SU-DHL-6 (cell line): Measurements from ENCODE around the gene SGCA.

Experiments used
- H2AFZ ChIP-seq: fragments of 200-600 bp; sonication (generic); 2 replicates; pipeline ENCODE4 v1.6.1; 2014; ENCODE audit warnings: low read depth, mild to moderate bottlenecking, moderate library complexity, mixed read lengths, antibody characterized with exemption, low read length; ENCODE audit not compliant: severe bottlenecking
- H3F3A ChIP-seq: fragments of 200-600 bp; shearing (Covaris generic); 2 replicates; pipeline ENCODE4 v1.6.0; 2016; ENCODE audit warnings: antibody characterized with exemption, mild to moderate bottlenecking; ENCODE audit not compliant: insufficient read depth
- H3K27ac ChIP-seq: fragments of 200-600 bp; sonication (generic); 2 replicates; pipeline ENCODE4 v1.5.1; 2016; ENCODE audit warnings: low read depth, mild to moderate bottlenecking, low read length, moderate library complexity, mixed read lengths
- H3K27me3 ChIP-seq: fragments of 200-600 bp; sonication (generic), shearing (Covaris generic); 2 replicates; pipeline ENCODE4 v1.6.0; 2014; ENCODE audit warnings: mild to moderate bottlenecking, low read length
- H3K36me3 ChIP-seq: fragments of 200-600 bp; sonication (generic); 2 replicates; pipeline ENCODE4 v1.6.1; 2014; ENCODE audit warnings: mild to moderate bottlenecking, low read length, mixed read lengths
- H3K4me2 ChIP-seq: fragments of 300-600, 200-600 bp; shearing (Covaris generic), sonication (generic); 2 replicates; pipeline ENCODE4 v1.6.0; 2014; ENCODE audit warnings: low read length, low read depth, mild to moderate bottlenecking; ENCODE audit not compliant: poor library complexity, severe bottlenecking
- H3K4me3 ChIP-seq: fragments of 200-600 bp; sonication (generic); 2 replicates; pipeline ENCODE4 v1.5.1; 2014; ENCODE audit warnings: antibody characterized with exemption, low read length, mild to moderate bottlenecking, mixed read lengths; ENCODE audit not compliant: insufficient read depth, poor library complexity, severe bottlenecking
- H3K79me2 ChIP-seq: fragments of 200-600 bp; sonication (generic); 2 replicates; pipeline ENCODE4 v1.6.1; 2014; ENCODE audit warnings: mild to moderate bottlenecking, low read length, moderate library complexity; ENCODE audit not compliant: insufficient read depth
- H3K9ac ChIP-seq: fragments of 200-600 bp; sonication (generic); 2 replicates; pipeline ENCODE4 v1.7.0; 2014; ENCODE audit warnings: mild to moderate bottlenecking, low read length
- H3K9me2 ChIP-seq: fragments of 200-600 bp; sonication (generic); replicated peaks from 2 replicates; pipeline ENCODE4 v1.6.1; 2014; ENCODE audit warnings: low read length; ENCODE audit not compliant: insufficient read depth
- H3K9me3 ChIP-seq: fragments of 200-600 bp; sonication (generic); 2 replicates; pipeline ENCODE4 v1.6.1; 2014; ENCODE audit warnings: low read length, mixed read lengths; ENCODE audit not compliant: insufficient read depth
- H4K20me1 ChIP-seq: fragments of 200-600 bp; sonication (generic); 2 replicates; pipeline ENCODE4 v1.6.1; 2014; ENCODE audit warnings: low read depth, mild to moderate bottlenecking, antibody characterized with exemption, low read length, moderate library complexity, mixed read lengths
- CTCF ChIP-seq: fragments of 200-600 bp; sonication (generic); IDR thresholded peaks from one replicate; pipeline ENCODE4 v1.5.1; 2017; ENCODE audit warnings: antibody characterized with exemption, mild to moderate bottlenecking, low read length, moderate library complexity; ENCODE audit not compliant: insufficient read depth, poor library complexity, severe bottlenecking
- EZH2phosphoT487 ChIP-seq: fragments of 200-600 bp; sonication (generic), shearing (Covaris generic); conservative IDR thresholded peaks from 2 replicates; pipeline ENCODE4 v1.6.1; 2018; ENCODE audit warnings: mild to moderate bottlenecking, antibody characterized with exemption, low read length, moderate library complexity, mixed read lengths

Gene SGCA

GRCh38 chr17:50130559-50131305 is 35.1 kb upstream of the SGCA start:
- H3K9me3 ChIP-seq = no peaks in the 10 kb centered on the region
- TF ChIP-seq EZH2phosphoT487 = no peak
- no peak for TF ChIP-seq CTCF
- H4K20me1 ChIP-seq = no peaks in the 10 kb centered on the region
- H3K27ac ChIP-seq = no peak overlapping the region
- H3K4me3 ChIP-seq = no peak overlapping the region
- no peak overlapping the region for H3K9ac ChIP-seq
- no peaks in the 10 kb centered on the region for H3K79me2 ChIP-seq
- no peaks in the 10 kb centered on the region for H3K27me3 ChIP-seq
- H3K36me3 ChIP-seq = no peaks in the 10 kb centered on the region
- H3K4me2 ChIP-seq = no peak overlapping the region
- no peaks in the 10 kb centered on the region for H3K9me2 ChIP-seq
- H3F3A ChIP-seq = 0 out of 2 replicates have a peak, but pooled peaks cover 4% of the 10 kb centered on the region
- no peak overlapping the region for H2AFZ ChIP-seq

GRCh38 chr17:50132104-50132794 is 33.6 kb upstream of the SGCA start:
- no peak overlapping the region for H3K4me3 ChIP-seq
- H3K27me3 ChIP-seq = no peaks in the 10 kb centered on the region
- H3K27ac ChIP-seq = no peak overlapping the region
- no peaks in the 10 kb centered on the region for H3K9me3 ChIP-seq
- no peaks in the 10 kb centered on the region for H3K9me2 ChIP-seq
- no peak overlapping the region for H3K4me2 ChIP-seq
- no peak overlapping the region for H3K9ac ChIP-seq
- no peaks in the 10 kb centered on the region for H3K36me3 ChIP-seq
- 0 out of 2 replicates have a peak, but pooled peaks cover 4% of the 10 kb centered on the region for H3F3A ChIP-seq
- no peaks in the 10 kb centered on the region for H3K79me2 ChIP-seq
- TF ChIP-seq EZH2phosphoT487 (no peak), CTCF (no peak)
- no peak overlapping the region for H2AFZ ChIP-seq
- no peaks in the 10 kb centered on the region for H4K20me1 ChIP-seq

- no peaks in the 10 kb centered on the region for H3K9me2 ChIP-seq
- H2AFZ ChIP-seq = no peak overlapping the region
- H3K27ac ChIP-seq = no peak overlapping the region
Observed at GRCh38 chr17:50133028-50133768, 32.6 kb upstream of the SGCA start.

More at GRCh38 chr17:50133028-50133768, 32.6 kb upstream of the SGCA start:
- TF ChIP-seq CTCF = no peak
- TF ChIP-seq EZH2phosphoT487 = no peak
- 0 out of 2 replicates have a peak, but pooled peaks cover 4% of the 10 kb centered on the region for H3F3A ChIP-seq
- no peak overlapping the region for H3K4me3 ChIP-seq
- peaks cover under 1% of the 10 kb centered on the region; the same call in 1 of the 2 replicates for H3K36me3 ChIP-seq
- no peaks in the 10 kb centered on the region for H3K79me2 ChIP-seq
- H3K9me3 ChIP-seq = no peaks in the 10 kb centered on the region
- no peak overlapping the region for H3K4me2 ChIP-seq
- H3K9ac ChIP-seq = no peak overlapping the region
- H3K27me3 ChIP-seq = no peaks in the 10 kb centered on the region
- no peaks in the 10 kb centered on the region for H4K20me1 ChIP-seq
